SK-N-SH (cell line): ENCODE measurements around the gene MYOM1.

Source experiments
- CTCF ChIP-seq: fragments of 200-600 bp; sonication (generic); IDR thresholded peaks from 2 replicates; pipeline ENCODE4 v1.6.1; 2017; ENCODE audit warnings: antibody characterized with exemption, mild to moderate bottlenecking, moderate library complexity
- MEF2A ChIP-seq: IDR thresholded peaks from 2 replicates; pipeline ENCODE4 v1.4.0; 2012; ENCODE audit warnings: low read depth, borderline replicate concordance
- RAD21 ChIP-seq: IDR thresholded peaks from 2 replicates; pipeline ENCODE4 v1.6.1; 2012; ENCODE audit warnings: mild to moderate bottlenecking, low read length

- TF ChIP-seq CTCF: no peak
- TF ChIP-seq MEF2A: no peak
- no peak for TF ChIP-seq RAD21
Measured at GRCh38 chr18:3056311-3056710, 163.5 kb downstream of the MYOM1 start.
